ENCODE measurements around the gene C1QTNF1.
A peak's percentile ranks its signal among the peaks of the same experiment; 100 is the strongest.

The C1QTNF1 gene

DNA sequence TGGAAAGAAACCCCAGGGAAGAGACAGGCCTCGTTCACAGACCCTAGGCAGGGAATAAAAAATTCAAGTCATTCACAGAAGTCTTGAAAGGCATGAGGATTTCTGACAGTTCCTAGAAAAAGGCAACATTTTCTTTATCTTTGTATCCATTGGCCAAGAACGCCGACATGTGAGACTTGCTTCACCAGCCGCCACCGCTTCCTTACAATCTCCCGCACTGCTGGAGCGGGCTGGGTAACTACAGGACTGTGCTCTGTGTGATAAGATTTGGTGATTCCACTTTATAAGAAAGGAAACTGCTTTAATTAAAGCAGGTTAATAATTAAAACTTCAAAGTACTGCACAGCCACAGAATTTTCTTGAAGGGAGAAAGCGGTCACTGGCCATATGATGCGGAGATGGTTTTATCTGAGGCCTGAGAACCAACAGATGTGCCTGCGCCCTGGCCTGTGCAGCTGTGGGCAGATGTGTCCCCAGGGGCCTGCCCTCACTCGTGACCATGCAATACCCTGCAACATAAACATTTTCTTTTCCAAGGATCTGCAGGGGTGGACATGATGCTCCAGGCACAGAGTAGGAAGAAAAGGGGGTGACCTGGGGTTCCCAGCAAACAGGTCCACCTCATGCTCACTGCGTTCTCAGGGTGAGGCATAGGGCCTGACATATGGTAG lies 31.3 kb upstream of the C1QTNF1 start:
- no peak for DNase-seq (ENCODE audit: insufficient read length, low spot score)
- TF ChIP-seq POLR2A (IDR thresholded peaks at IDR 0.05; ENCODE audit: low read depth, low read length) (no peak), POU2F2 (IDR thresholded peaks at IDR 0.05; ENCODE audit: low read depth, low read length) (no peak), SPI1 (IDR thresholded peaks at IDR 0.05; ENCODE audit: low read depth, low read length) (no peak), TAF1 (IDR thresholded peaks at IDR 0.05; ENCODE audit: low read depth, low read length) (no peak), PAX5 (IDR thresholded peaks at IDR 0.05; ENCODE audit: insufficient read depth, low read length, severe bottlenecking) (no peak), POLR2AphosphoS5 (IDR thresholded peaks at IDR 0.05; ENCODE audit: low read depth, low read length) (no peak)
- FAIRE-seq = no peak

DNA sequence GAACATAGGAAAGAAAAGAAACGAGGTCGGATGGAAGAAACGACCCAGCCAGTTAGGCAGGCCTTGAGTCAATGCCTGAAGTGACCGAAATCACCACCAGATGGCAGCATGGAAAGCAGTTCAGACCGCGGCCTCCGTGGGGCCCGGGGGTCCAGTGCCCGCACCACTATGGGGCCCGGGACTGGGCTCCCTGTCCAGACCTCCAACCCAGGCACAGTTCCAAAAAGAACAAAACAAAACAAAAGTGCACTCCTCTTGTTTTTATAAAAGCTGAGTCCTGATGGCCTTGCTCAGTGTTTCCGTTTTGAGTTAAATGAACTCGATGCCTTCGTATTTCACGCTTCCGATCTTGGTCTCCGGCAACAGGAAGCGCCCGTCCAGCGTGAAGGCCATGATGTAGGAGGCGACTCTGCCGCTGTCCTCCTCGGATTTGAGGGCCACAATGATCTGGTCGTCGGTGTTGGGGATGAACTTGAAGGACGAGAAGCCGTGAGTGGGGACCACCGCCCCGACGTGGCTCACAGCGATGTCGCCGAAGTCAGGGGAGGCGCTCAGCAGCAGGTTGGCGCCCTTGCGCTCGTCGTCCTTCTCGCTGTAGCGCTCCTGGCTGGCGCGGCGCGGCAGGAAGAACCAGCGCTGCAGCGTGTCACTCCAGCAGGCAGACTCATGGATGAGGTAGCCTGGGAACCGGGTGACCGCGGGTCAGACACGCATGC lies 30.6 kb upstream of the C1QTNF1 start:
- FAIRE-seq (peak; percentile 78), DNase-seq (ENCODE audit: insufficient read length, low spot score) (peak; percentile 76)
- TF ChIP-seq TAF1 (IDR thresholded peaks at IDR 0.05; ENCODE audit: low read depth, low read length) (no peak), POLR2AphosphoS5 (IDR thresholded peaks at IDR 0.05; ENCODE audit: low read depth, low read length) (no peak), POU2F2 (IDR thresholded peaks at IDR 0.05; ENCODE audit: low read depth, low read length) (no peak), SPI1 (IDR thresholded peaks at IDR 0.05; ENCODE audit: low read depth, low read length) (no peak), PAX5 (IDR thresholded peaks at IDR 0.05; ENCODE audit: insufficient read depth, low read length, severe bottlenecking) (no peak), POLR2A (IDR thresholded peaks at IDR 0.05; ENCODE audit: low read depth, low read length) (no peak)

DNA sequence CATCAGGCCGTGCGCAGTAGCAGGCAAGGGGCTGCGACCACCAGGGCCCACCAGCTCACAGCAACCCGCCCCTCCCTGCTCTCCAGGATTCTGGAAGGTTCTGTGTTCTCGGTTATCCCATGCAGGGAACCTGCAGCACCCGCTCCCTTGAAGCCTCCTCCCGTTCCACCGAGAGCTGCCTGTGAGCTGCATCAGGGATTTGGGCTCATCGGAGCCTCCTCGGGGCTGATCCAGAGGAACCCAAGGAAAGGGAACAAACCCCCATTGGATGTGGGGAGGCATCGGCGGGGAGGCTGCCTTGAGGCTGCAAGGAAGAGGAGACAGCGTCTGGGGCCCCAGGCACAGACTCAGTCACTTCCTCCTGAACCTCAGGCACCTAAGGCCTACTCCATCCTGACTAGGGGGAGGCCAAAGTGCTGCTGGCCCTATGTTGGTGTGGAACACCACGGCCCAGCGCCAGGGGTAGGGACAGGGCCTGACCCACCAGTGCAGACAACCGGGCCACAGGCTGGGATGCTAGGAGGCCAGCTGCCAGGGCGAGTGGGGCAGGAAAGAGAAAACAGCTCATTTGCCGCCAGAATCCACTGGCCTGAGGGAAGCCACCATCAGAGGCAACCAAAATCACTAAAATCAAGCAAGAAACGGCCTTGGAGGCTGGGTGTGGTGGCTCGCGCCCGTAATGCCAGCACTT lies 29.8 kb upstream of the C1QTNF1 start:
- TF ChIP-seq POLR2AphosphoS5 (IDR thresholded peaks at IDR 0.05; ENCODE audit: low read depth, low read length) (no peak), POLR2A (IDR thresholded peaks at IDR 0.05; ENCODE audit: low read depth, low read length) (no peak), TAF1 (IDR thresholded peaks at IDR 0.05; ENCODE audit: low read depth, low read length) (no peak), SPI1 (IDR thresholded peaks at IDR 0.05; ENCODE audit: low read depth, low read length) (no peak), PAX5 (IDR thresholded peaks at IDR 0.05; ENCODE audit: insufficient read depth, low read length, severe bottlenecking) (no peak), POU2F2 (IDR thresholded peaks at IDR 0.05; ENCODE audit: low read depth, low read length) (no peak)
- peak; percentile 20 for DNase-seq (ENCODE audit: insufficient read length, low spot score)
- no peak for FAIRE-seq

DNA sequence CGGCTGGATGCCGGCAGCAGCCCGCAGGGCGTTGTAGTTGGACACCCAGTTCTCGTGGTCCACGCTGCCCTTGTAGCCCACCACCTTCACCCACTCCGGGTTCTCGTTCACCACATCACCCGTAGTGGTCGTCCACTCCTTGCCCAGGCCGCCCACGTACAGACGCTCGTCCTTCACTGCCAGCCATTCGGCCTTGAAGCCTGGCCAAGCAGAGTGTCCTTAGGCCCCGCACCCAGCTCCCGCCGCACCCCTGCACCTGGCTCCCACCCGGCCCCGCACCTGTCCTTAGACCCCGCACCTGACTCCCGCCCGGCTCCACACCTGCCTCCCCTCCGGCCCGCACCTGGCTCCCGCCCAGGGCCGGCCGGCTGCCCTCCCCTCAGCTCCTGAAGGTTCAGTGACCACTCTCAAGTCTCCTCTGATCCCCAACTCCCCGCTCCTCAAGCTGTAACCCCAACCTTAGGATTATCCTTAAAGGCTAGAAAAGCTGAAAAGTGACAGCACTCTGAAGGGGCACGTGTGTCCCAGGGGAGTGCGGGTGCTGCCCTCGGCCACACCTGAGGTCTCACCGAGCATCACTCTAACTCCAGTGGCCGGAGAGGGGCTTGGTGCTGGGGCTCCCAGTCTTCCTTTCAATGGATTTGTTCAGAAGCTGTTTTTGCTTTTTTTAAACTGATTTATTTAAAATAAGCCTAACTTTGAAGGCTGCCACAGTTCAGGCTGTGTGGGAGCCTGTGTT lies 28.8 kb upstream of the C1QTNF1 start:
- TF ChIP-seq TAF1 (IDR thresholded peaks at IDR 0.05; ENCODE audit: low read depth, low read length) = no peak
- TF ChIP-seq POU2F2 (IDR thresholded peaks at IDR 0.05; ENCODE audit: low read depth, low read length) = no peak
- TF ChIP-seq PAX5 (IDR thresholded peaks at IDR 0.05; ENCODE audit: insufficient read depth, low read length, severe bottlenecking) = no peak
- TF ChIP-seq POLR2A (IDR thresholded peaks at IDR 0.05; ENCODE audit: low read depth, low read length) = no peak
- TF ChIP-seq SPI1 (IDR thresholded peaks at IDR 0.05; ENCODE audit: low read depth, low read length) = no peak
- TF ChIP-seq POLR2AphosphoS5 (IDR thresholded peaks at IDR 0.05; ENCODE audit: low read depth, low read length) = no peak
- DNase-seq (ENCODE audit: insufficient read length, low spot score) (peak; percentile 13), FAIRE-seq (no peak)

DNA sequence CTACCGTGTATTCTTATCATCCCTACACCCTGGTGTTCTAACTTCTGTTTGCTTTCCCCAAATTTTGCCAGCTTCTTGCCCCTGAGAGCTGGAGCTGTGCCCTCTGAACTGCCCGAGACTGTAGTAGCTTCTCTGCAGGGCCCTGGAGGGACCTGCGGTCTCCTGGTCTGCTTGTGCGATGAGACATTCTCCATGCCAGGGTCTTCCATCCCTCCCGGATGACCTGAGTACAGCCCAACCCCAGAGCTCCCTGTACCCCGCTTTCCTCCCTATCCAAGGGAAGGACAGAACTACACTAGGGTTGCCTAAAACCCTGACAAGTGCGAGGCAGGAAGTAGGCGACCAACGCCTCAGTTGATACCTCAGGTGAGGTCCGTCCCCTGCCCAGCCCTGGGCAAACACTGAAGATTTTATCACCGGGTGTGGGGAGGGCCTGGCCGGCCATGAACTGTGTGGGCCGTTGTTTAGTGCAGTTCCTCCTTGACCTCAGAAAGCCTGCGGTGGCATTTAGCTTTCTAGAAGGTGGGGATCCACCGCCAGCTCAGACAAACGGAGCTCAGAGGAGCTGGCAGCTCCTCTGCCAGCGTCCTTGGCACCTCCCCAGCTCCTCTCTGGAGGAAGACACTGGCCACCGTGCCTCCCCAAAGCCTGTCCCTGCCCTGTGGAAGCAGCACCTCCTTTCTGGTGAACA lies 28.1 kb upstream of the C1QTNF1 start:
- TF ChIP-seq POU2F2 (IDR thresholded peaks at IDR 0.05; ENCODE audit: low read depth, low read length) (no peak), TAF1 (IDR thresholded peaks at IDR 0.05; ENCODE audit: low read depth, low read length) (no peak), SPI1 (IDR thresholded peaks at IDR 0.05; ENCODE audit: low read depth, low read length) (no peak), POLR2A (IDR thresholded peaks at IDR 0.05; ENCODE audit: low read depth, low read length) (no peak), POLR2AphosphoS5 (IDR thresholded peaks at IDR 0.05; ENCODE audit: low read depth, low read length) (no peak), PAX5 (IDR thresholded peaks at IDR 0.05; ENCODE audit: insufficient read depth, low read length, severe bottlenecking) (no peak)
- no peak for FAIRE-seq
- DNase-seq (ENCODE audit: insufficient read length, low spot score) = peak; percentile 9

DNA sequence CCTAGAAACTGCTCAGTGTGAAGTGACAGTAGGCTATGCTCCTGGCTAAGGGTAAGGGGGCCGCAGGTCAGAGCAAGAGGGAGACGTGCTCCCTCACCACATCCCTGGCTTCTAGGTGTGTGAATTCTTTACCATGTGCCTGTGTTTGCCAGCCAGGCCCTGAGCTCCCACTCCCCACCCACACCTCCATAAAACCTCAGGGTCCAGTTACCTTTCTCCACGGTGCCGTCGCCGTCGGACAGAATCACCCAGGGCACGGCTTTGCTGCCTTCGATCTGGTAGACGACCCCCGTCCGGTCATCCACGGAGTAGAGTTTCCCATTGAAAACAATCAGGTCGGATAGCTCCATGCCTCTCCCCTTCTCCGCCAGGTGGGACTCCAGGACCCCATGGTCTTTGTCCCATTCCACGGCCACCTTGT lies 27.2 kb upstream of the C1QTNF1 start:
- FAIRE-seq (no peak), DNase-seq (ENCODE audit: insufficient read length, low spot score) (peak; percentile 8)
- TF ChIP-seq POLR2AphosphoS5 (IDR thresholded peaks at IDR 0.05; ENCODE audit: low read depth, low read length) = no peak
- TF ChIP-seq PAX5 (IDR thresholded peaks at IDR 0.05; ENCODE audit: insufficient read depth, low read length, severe bottlenecking) = no peak
- no peak for TF ChIP-seq POLR2A (IDR thresholded peaks at IDR 0.05; ENCODE audit: low read depth, low read length)
- no peak for TF ChIP-seq TAF1 (IDR thresholded peaks at IDR 0.05; ENCODE audit: low read depth, low read length)
- no peak for TF ChIP-seq SPI1 (IDR thresholded peaks at IDR 0.05; ENCODE audit: low read depth, low read length)
- no peak for TF ChIP-seq POU2F2 (IDR thresholded peaks at IDR 0.05; ENCODE audit: low read depth, low read length)

DNA sequence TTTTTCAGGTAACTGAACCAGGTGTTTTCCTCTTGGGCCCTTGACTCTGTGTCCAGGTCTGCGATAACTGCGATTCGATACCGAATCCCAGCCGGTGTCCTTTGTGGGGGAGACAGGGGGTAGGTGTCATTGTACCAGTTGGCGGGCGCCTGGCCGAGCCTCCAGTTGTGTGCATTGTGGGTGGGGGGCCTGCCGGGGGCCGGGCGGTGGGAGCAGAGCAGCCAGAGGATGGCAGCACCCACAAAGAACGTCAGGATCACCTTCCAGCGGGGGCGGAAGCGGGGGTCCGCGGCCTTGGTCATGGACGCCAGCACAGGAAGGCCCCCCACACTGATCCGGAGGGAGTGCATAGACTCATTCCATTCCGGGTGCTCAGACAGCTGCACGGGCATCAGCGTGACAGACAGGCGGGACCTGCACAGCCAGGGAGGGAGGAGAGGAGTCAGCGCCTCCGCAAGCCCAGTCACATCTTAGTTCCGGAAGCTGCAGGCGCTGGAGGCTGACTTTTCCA lies 26.7 kb upstream of the C1QTNF1 start:
- no peak for DNase-seq (ENCODE audit: insufficient read length, low spot score)
- no peak for FAIRE-seq

DNA sequence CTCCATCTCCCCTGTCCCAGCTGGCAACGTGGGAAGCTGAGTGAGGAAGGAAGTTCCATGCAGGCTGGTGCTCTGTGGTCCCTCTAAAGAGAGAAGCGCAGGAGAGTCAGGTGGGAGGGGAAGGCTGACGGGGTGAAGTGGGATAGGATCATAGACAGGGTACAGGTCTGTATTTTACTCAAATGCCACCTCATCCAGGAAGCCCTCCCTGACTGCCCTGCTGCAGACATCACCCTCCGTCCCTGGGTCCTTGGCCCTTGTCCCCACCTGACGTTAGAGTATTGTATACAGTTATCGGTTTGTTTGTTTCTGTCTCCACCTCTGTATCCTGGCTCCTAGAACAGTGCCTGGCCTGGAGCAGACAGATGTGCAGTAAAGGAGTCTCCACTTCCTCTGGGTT lies 26.1 kb upstream of the C1QTNF1 start:
- FAIRE-seq (no peak), DNase-seq (ENCODE audit: insufficient read length, low spot score) (no peak)
- TF ChIP-seq POLR2A (IDR thresholded peaks at IDR 0.05; ENCODE audit: low read depth, low read length) (no peak), POLR2AphosphoS5 (IDR thresholded peaks at IDR 0.05; ENCODE audit: low read depth, low read length) (no peak), SPI1 (IDR thresholded peaks at IDR 0.05; ENCODE audit: low read depth, low read length) (no peak), POU2F2 (IDR thresholded peaks at IDR 0.05; ENCODE audit: low read depth, low read length) (no peak)

More for the DNA sequence above, 26.7 kb upstream of the C1QTNF1 start:
- TF ChIP-seq PAX5 (IDR thresholded peaks at IDR 0.05; ENCODE audit: insufficient read depth, low read length, severe bottlenecking) = no peak

Data from GM12891 (cell line).